ENCODE data around the gene CHSY1. TPM values are rescaled to one million over a fixed set of nuclear protein-coding genes. Genes with fewer than 3 reads are reported as not detected.

Gene CHSY1
- total RNA-seq, 2 experiments from 2014 or later: 35.5 to 37.0 TPM

DNA sequence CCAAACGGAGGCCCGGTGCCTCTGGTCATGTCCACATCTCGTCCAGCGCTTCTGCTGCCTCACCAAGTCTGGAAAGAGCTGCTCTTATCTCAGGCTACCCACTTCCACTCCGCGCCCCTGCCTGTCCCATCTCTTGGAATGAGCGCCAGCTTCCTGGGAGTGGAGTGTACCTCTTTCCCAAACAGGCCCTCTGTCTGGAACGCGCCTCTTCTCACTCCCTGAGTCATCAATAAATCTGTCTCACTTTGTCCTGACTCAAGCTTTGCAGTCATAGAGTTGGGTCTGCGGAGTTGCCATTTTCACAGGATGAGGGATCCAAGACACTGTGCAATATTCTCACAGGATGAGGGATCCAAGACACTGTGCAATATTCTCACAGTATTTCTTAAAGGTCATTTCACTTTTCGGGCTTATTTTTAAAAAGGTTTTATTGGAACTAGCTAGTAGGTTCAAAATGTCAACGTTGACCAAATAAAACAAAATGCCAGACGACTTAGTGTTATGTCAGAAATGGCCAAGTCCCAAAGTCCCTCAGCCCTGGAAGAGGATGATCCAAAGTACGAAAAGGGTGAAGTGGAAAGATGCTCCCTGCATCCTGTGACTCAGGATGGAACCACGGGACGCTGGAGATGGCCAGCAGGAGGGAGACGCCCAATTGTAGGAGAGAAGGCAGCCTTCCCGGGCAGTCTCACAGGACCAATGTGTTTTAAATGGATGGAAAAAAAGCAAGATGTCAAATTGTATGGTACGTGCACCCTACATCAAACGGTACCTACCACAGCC, 81.1 kb downstream of the CHSY1 start:
- no peak for DNase-seq
- Mint-ChIP-seq H3K27ac (no peak overlapping the region), H3K27me3 (no peaks in the 10 kb centered on the region)

DNA sequence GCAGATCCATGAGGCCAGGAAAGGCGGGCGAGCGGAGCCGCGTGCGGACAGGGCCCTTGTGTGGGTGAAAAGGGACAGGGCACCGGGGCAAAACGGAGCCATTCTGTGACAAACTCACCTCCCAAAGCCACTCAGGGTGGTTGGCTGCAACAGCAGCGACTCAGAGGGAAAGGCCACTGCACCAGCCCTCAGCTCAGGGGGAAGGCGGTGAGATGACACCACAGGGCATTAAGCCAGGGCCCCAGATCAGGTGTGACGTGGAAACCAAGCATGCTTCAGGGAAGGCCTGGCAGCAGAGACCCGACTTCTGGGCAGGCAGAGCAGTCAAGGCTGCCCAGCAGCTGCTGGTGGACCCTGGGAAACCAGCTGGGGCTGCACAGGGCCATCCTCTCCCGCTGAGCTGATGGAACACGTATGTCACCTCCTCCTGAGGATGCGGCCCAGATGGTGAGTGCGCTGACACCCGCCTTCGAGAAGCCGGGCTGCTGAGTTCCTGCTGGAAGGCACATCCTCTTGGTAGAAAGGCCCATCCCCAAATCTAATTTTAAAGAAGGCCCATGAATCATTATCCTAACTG, 82.3 kb downstream of the CHSY1 start:
- DNase-seq: no peak
- H3K9me3 Mint-ChIP-seq: peaks cover 24% of the 10 kb centered on the region
- peaks cover 23% of the 10 kb centered on the region for H3K4me1 Mint-ChIP-seq
- H3K4me3 Mint-ChIP-seq: no peak overlapping the region
- peaks cover 17% of the 10 kb centered on the region for H3K36me3 Mint-ChIP-seq
- no peaks in the 10 kb centered on the region for H3K27me3 Mint-ChIP-seq
- no peak overlapping the region for H3K27ac Mint-ChIP-seq

More for the DNA sequence above, 81.1 kb downstream of the CHSY1 start:
- Mint-ChIP-seq H3K9me3 (peaks cover 15% of the 10 kb centered on the region), H3K4me1 (peaks cover 28% of the 10 kb centered on the region), H3K36me3 (peaks cover 19% of the 10 kb centered on the region), H3K4me3 (no peak overlapping the region)

DNA sequence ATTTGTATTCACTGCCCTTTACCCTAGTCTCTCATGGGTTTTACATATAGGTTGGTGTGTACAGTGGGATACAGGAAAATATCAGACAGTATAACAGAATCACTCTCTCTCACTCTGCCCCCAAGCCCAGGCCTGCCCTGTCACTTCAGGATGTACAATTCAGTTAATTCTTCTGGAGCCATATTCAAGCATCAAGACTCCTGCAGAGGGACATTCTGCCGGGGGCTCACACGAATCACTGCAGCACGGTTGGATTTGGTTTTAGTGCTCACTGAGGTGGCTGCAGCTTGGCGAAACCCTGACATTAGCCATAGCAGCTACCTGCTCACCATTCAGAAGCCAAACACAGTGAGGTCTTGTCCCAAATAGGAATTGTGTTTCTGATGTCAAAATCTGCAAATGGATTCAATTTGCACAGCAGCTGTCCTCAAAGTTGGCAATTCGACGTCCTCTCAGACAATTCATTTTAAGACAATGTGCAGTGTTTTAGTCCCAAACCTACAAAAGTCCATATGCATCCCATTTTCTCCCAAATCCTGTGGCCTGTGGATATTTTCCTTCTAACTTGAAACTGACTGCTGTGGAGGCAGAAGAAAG, 82.9 kb downstream of the CHSY1 start:
- no peaks in the 10 kb centered on the region for H3K27me3 Mint-ChIP-seq
- peaks cover 19% of the 10 kb centered on the region for H3K36me3 Mint-ChIP-seq
- H3K9me3 Mint-ChIP-seq: peaks cover 29% of the 10 kb centered on the region
- H3K4me1 Mint-ChIP-seq: peaks cover 23% of the 10 kb centered on the region
- H3K27ac Mint-ChIP-seq: peak overlapping the region; percentile 88
- no peak for DNase-seq
- no peak overlapping the region for H3K4me3 Mint-ChIP-seq

DNA sequence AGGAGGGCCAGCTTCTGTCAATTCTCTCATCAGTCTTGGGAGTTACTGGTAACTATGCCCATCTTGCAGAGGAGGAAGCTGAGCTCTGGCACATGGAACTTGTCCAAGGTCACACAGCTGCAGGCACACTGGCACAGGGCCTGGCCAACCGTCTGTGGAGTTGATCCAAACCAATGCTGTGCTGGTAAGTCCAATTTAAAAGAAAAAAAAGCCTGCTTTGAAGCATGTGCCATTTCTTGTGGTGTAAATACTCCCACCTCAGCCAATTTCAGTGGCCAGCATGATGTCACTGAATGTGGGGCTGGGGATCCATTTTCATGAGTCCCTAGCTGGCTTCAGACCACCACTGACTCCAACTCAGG, 83.4 kb downstream of the CHSY1 start:
- H3K36me3 Mint-ChIP-seq: peaks cover 19% of the 10 kb centered on the region
- no peaks in the 10 kb centered on the region for H3K27me3 Mint-ChIP-seq
- peak overlapping the region; percentile 88 for H3K27ac Mint-ChIP-seq
- DNase-seq: no peak
- H3K9me3 Mint-ChIP-seq: peaks cover 29% of the 10 kb centered on the region
- H3K4me1 Mint-ChIP-seq: peaks cover 23% of the 10 kb centered on the region
- peak overlapping the region; percentile 44 for H3K4me3 Mint-ChIP-seq

GRCh38 chr15:101167753-101168462, 83.9 kb downstream of the CHSY1 start:
- H3K9me3 Mint-ChIP-seq: peaks cover 29% of the 10 kb centered on the region
- peak overlapping the region; percentile 44 for H3K4me3 Mint-ChIP-seq

GRCh38 chr15:101167411-101167752, 84.5 kb downstream of the CHSY1 start:
- H3K4me1 Mint-ChIP-seq: peaks cover 23% of the 10 kb centered on the region
- peak overlapping the region; percentile 88 for H3K27ac Mint-ChIP-seq
- peak overlapping the region; percentile 44 for H3K4me3 Mint-ChIP-seq
- no peak for DNase-seq
- no peaks in the 10 kb centered on the region for H3K27me3 Mint-ChIP-seq
- H3K9me3 Mint-ChIP-seq: peaks cover 29% of the 10 kb centered on the region
- peaks cover 19% of the 10 kb centered on the region for H3K36me3 Mint-ChIP-seq

More at GRCh38 chr15:101167753-101168462, 83.9 kb downstream of the CHSY1 start:
- Mint-ChIP-seq H3K27ac (peak overlapping the region; percentile 88), H3K36me3 (peaks cover 19% of the 10 kb centered on the region), H3K4me1 (peaks cover 23% of the 10 kb centered on the region), H3K27me3 (no peaks in the 10 kb centered on the region)
- peak; percentile 76 for DNase-seq

- Mint-ChIP-seq H3K27me3 (no peaks in the 10 kb centered on the region), H3K36me3 (peaks cover 22% of the 10 kb centered on the region), H3K9me3 (peaks cover 29% of the 10 kb centered on the region), H3K27ac (no peak overlapping the region), H3K4me1 (peaks cover 30% of the 10 kb centered on the region), H3K4me3 (no peak overlapping the region)
- DNase-seq: no peak
Measured at GRCh38 chr15:101165905-101166471, 85.9 kb downstream of the CHSY1 start.

- no peak overlapping the region for H3K4me3 Mint-ChIP-seq
- H3K27ac Mint-ChIP-seq: no peak overlapping the region
- H3K4me1 Mint-ChIP-seq: peaks cover 37% of the 10 kb centered on the region
- peaks cover 22% of the 10 kb centered on the region for H3K36me3 Mint-ChIP-seq
- peaks cover 30% of the 10 kb centered on the region for H3K9me3 Mint-ChIP-seq
- no peaks in the 10 kb centered on the region for H3K27me3 Mint-ChIP-seq
- DNase-seq: no peak
Measured at GRCh38 chr15:101162701-101163483, 89.0 kb downstream of the CHSY1 start.

DNA sequence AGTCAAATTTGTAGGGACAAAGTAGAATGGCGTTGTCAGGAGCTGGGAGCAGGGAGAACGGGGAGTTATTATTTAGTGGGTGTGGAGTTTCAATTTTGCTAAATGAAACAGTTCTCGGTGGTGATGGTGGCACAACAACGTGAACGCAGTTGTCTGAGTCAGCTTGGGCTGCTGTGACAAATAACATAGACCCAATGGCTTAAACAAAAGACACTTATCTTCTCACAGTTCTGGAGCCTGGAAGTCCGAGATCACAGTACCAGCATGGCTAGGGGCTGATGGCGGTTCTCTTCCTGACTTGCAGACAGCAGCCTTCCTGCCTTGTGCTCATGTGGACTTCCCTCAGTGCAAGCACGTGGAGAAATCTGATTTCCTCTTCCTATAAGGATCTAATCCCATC, 90.2 kb downstream of the CHSY1 start:
- no peaks in the 10 kb centered on the region for H3K27me3 Mint-ChIP-seq
- peak overlapping the region; percentile 11 for H3K27ac Mint-ChIP-seq
- peaks cover 15% of the 10 kb centered on the region for H3K36me3 Mint-ChIP-seq
- no peak overlapping the region for H3K4me3 Mint-ChIP-seq
- H3K4me1 Mint-ChIP-seq: peaks cover 29% of the 10 kb centered on the region
- H3K9me3 Mint-ChIP-seq: peaks cover 24% of the 10 kb centered on the region
- DNase-seq: no peak

- Mint-ChIP-seq H3K4me3 (no peak overlapping the region), H3K27me3 (no peaks in the 10 kb centered on the region), H3K4me1 (peaks cover 29% of the 10 kb centered on the region), H3K9me3 (peaks cover 11% of the 10 kb centered on the region), H3K27ac (peak overlapping the region; percentile 82), H3K36me3 (peaks cover 8% of the 10 kb centered on the region)
- DNase-seq: no peak
Measured at GRCh38 chr15:101159936-101160815, 91.7 kb downstream of the CHSY1 start.

- Mint-ChIP-seq H3K4me1 (peaks cover 29% of the 10 kb centered on the region), H3K4me3 (no peak overlapping the region)
Measured at GRCh38 chr15:101159096-101159935, 92.5 kb downstream of the CHSY1 start.

DNA sequence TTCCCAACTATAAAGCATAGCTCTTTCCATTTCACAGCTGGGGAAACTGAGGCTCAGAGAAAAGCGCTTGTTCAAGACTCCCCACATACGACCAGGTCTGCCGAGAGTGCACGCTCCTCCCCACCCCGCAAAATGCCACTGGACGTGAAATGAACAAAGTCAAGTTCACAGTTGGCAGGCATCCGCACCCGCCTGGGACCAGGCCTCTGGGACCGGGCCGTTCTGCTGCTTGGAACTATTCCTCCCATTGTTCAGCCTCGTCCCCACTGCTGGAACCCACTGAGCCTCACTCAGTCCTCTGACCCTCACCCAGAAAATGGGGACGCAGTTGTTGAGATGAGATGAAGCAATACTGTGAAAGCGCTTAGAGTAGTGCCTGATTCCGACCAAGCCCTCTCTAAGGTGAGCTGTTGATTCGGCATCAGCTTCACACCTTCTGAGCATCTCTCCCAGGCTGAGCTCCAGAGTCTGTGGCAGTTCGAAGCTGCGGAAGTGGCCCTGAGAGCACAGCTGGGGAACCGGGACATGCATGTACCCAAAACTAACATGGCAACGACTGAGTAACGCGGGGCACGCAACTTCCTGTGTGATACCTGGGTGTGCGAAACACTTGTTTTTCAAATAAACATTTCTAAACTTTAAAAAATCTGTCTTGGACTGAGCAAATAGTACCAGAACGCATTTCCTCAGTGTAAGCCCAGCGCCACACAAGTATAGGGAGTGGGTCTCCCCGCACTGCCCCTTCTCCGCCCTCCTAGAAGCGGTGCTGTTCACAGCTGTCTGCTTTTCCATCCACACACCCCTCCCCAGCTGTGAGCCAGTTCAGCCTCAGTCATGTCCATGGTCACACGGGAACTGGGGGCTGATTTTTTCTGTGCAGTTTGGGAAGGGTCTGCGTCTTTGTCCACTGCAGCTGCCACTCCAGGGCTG, 93.4 kb downstream of the CHSY1 start:
- Mint-ChIP-seq H3K36me3 (peaks cover 3% of the 10 kb centered on the region), H3K4me1 (peaks cover 29% of the 10 kb centered on the region), H3K27ac (no peak overlapping the region), H3K4me3 (no peak overlapping the region), H3K27me3 (no peaks in the 10 kb centered on the region), H3K9me3 (peaks cover 1% of the 10 kb centered on the region)
- DNase-seq: no peak

More at GRCh38 chr15:101159096-101159935, 92.5 kb downstream of the CHSY1 start:
- Mint-ChIP-seq H3K36me3 (peaks cover 5% of the 10 kb centered on the region), H3K27me3 (no peaks in the 10 kb centered on the region), H3K9me3 (peaks cover 4% of the 10 kb centered on the region), H3K27ac (peak overlapping the region; percentile 82)
- peak; percentile 64 for DNase-seq

Data from activated naive CD8-positive, alpha-beta T cell treated with anti-CD3 and anti-CD28 coated beads for 36 hours (primary cell).